MM.1S (cell line): ENCODE data around the gene CHN2.

ENCODE experiments used
- EZH2 ChIP-seq: fragments of 300-600 bp; sonication (generic); optimal IDR thresholded peaks from 2 replicates; pipeline ENCODE3; 2017; ENCODE audit warnings: low read depth, mild to moderate bottlenecking, antibody characterized with exemption, low read length, mixed read lengths
- EZH2phosphoT487 ChIP-seq: fragments of 300-600 bp; sonication (generic); IDR thresholded peaks from 2 replicates; pipeline ENCODE4 v1.6.1; 2018; ENCODE audit warnings: antibody characterized with exemption, low read length
- TF ChIP-seq, protein P1 (sequence below): fragments of 300-600 bp; sonication (generic); IDR thresholded peaks from 2 replicates; pipeline ENCODE4 v1.5.1; 2016; ENCODE audit warnings: antibody characterized with exemption, low read length, mixed read lengths

- TF ChIP-seq, protein P1, sequence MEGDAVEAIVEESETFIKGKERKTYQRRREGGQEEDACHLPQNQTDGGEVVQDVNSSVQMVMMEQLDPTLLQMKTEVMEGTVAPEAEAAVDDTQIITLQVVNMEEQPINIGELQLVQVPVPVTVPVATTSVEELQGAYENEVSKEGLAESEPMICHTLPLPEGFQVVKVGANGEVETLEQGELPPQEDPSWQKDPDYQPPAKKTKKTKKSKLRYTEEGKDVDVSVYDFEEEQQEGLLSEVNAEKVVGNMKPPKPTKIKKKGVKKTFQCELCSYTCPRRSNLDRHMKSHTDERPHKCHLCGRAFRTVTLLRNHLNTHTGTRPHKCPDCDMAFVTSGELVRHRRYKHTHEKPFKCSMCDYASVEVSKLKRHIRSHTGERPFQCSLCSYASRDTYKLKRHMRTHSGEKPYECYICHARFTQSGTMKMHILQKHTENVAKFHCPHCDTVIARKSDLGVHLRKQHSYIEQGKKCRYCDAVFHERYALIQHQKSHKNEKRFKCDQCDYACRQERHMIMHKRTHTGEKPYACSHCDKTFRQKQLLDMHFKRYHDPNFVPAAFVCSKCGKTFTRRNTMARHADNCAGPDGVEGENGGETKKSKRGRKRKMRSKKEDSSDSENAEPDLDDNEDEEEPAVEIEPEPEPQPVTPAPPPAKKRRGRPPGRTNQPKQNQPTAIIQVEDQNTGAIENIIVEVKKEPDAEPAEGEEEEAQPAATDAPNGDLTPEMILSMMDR, result no peak
- TF ChIP-seq EZH2 (no peak), EZH2phosphoT487 (no peak)
Observed at GRCh38 chr7:29192811-29193210, 1.8 kb upstream of the CHN2 start.
